HUES48 (cell line): ENCODE data around the gene GPHA2.

ENCODE experiments used
- H3K27ac ChIP-seq: one replicate; pipeline ENCODE4 v1.7.0; 2013; ENCODE audit warnings: low read depth, low read length, inconsistent platforms
- H3K27me3 ChIP-seq: 2 replicates; pipeline ENCODE4 v1.6.1; 2013; ENCODE audit warnings: mild to moderate bottlenecking, low read length; ENCODE audit not compliant: control insufficient read depth, insufficient read depth
- H3K36me3 ChIP-seq: 2 replicates; pipeline ENCODE4 v1.6.1; 2013; ENCODE audit warnings: low read length; ENCODE audit not compliant: control insufficient read depth, insufficient read depth
- H3K4me1 ChIP-seq: 2 replicates; pipeline ENCODE4 v1.6.1; 2013; ENCODE audit warnings: mild to moderate bottlenecking, low read length; ENCODE audit not compliant: control insufficient read depth, insufficient read depth
- H3K4me3 ChIP-seq: 2 replicates; pipeline ENCODE4 v1.5.1; 2013; ENCODE audit warnings: mild to moderate bottlenecking, low read depth, low read length
- H3K9ac ChIP-seq: 2 replicates; pipeline ENCODE4 v1.6.1; 2013; ENCODE audit warnings: mild to moderate bottlenecking, low read depth, low read length, moderate library complexity
- H3K9me3 ChIP-seq: 2 replicates; pipeline ENCODE4 v1.6.1; 2013; ENCODE audit warnings: low read length; ENCODE audit not compliant: control insufficient read depth, insufficient read depth

Gene GPHA2

DNA sequence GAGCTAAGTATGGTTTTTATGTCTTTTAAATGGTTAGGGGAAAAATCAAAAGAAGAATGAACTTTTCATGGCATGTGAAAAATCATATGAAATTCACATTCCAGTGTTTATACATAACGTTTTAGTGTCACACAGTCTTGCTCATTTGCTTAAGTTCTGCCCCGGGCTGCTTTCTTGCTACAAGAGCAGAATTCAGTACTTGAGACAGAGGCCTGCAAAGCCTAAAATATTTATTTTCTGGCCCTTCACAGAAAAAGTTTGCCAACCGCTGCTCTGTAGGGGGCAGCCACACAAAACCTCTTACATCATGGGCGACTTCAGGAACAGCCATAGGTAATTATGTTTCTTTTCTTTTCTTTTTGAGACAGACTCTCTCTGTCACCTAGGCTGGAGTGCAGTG, 17.7 kb downstream of the GPHA2 start:
- H3K27ac ChIP-seq = peak overlapping the region; percentile 65
- H3K4me1 ChIP-seq = peaks cover 12% of the 10 kb centered on the region; the same call in 1 of the 2 replicates
- peaks cover 11% of the 10 kb centered on the region for H3K36me3 ChIP-seq
- peak overlapping the region; percentile 65 for H3K4me3 ChIP-seq
- H3K9ac ChIP-seq = peak overlapping the region; percentile 35; the same call in 1 of the 2 replicates
- no peaks in the 10 kb centered on the region for H3K27me3 ChIP-seq
- no peaks in the 10 kb centered on the region for H3K9me3 ChIP-seq

DNA sequence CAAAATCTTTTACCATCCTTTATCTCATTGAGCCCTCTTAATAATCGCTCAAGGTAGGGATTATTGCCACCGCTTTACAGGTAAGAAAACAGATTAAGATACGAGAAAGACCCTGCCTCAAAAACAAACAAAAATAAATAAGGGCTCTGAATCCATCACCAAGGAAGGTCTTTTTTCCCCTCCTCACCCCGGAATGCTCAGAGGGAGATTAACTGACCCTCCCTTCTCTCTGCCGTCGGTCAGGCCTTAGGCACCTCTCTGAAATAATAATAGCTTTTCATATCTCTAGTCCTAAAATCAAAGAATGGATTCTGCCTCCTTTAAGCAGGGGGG, 18.1 kb downstream of the GPHA2 start:
- H3K36me3 ChIP-seq = peaks cover 15% of the 10 kb centered on the region
- peak overlapping the region; percentile 35; the same call in 1 of the 2 replicates for H3K9ac ChIP-seq
- peaks cover 12% of the 10 kb centered on the region; the same call in 1 of the 2 replicates for H3K4me1 ChIP-seq
- H3K4me3 ChIP-seq = peak overlapping the region; percentile 65
- no peaks in the 10 kb centered on the region for H3K9me3 ChIP-seq
- peak overlapping the region; percentile 65 for H3K27ac ChIP-seq
- H3K27me3 ChIP-seq = no peaks in the 10 kb centered on the region

DNA sequence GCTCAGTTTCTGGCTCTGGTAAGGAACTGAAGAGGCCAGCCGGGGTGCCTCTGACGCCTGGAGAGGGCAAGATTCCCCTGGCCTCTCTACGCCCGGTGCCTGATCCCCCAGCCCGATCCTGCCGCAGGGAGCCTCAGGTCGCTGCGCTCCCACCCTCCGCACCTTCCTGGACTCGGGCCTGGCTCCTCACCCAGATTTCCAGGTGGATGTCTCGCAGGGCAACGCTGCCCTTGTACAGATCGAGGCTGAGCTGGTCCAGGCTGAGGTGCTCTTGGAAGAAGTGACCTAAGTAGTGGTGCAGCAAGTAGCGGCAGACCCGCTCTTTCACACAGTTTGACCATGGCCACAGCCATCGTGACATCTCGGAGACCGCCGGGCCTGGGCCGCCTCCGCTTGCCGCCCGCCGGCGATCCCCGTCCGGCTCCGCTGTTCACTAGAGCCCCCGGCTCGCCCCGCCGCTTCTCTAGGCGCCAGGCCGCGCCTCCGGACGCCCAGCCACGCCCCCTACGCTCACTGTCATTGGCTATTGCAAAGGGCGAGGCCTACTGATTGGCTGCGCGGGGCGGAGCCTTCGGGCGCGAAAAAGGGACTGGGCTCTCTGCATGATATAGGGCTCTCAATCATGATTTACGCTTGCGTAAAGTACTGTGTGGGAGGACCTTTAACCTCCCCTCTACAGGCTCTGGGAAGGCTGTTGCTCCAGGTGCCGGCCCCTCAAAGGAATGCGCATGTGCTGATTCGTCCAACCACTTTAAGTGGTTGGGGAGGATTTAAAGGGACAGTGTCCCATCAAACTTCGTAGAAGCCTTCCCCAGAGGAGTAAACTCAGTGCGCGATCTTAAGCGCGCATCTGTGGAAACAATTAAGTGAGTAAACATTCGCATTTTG, 18.7 kb downstream of the GPHA2 start, which contains the start of gene ATG2A:
TSS of gene ATG2A (minus strand) at position 435 of the 888 bp plus-strand sequence. CDS start at position 361, 74 bp downstream.
- H3K9me3 ChIP-seq = no peaks in the 10 kb centered on the region
- H3K4me1 ChIP-seq = peaks cover 12% of the 10 kb centered on the region; the same call in 1 of the 2 replicates

DNA sequence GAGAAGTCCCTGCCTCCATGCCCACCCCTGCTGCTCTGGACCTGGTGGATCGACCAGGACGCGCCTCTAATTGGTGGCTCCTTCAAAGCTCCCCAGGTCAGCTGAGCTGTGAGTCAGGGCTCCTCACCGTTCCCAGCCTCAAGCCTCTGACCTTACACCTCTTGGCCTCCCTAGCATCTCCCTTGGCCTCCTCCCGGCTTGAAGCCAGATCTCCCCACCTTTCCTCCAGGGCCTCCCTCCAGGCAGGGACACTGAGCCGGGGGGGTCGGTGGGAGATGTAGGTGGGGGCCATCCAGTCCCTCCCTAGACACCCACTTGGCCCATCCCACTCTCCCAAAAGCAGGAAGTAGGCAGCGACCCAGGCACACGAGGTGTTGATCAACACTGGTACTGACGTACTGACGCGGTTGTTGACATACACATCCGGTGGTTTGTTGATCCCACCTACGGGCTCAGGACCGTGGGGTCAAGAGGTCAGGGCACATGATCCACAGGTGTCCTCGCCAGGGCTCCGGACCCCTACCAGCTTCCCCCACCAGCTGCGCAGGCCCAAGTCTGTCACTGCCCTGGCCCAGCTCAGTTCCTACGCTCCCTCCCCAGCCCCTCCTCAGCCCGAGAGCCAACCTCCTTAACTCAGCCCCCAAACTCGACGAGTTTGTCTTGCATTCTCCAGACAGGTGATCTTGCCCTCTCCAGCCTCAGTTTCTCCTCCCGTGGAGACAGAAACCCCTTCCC, 19.5 kb downstream of the GPHA2 start:
- peak overlapping the region; percentile 82 for H3K27ac ChIP-seq
- H3K4me1 ChIP-seq = peaks cover 12% of the 10 kb centered on the region; the same call in 1 of the 2 replicates

More for the DNA sequence above, 18.7 kb downstream of the GPHA2 start, which contains the start of gene ATG2A:
- Histone ChIP-seq H3K9ac (peak within 1 kb of the TSS; percentile 80), H3K27ac (peak within 1 kb of the TSS; percentile 82), H3K4me3 (peak within 1 kb of the TSS; percentile 84), H3K36me3 (peaks cover 18% of the 10 kb centered on the region), H3K27me3 (no peaks in the 10 kb centered on the region)

DNA sequence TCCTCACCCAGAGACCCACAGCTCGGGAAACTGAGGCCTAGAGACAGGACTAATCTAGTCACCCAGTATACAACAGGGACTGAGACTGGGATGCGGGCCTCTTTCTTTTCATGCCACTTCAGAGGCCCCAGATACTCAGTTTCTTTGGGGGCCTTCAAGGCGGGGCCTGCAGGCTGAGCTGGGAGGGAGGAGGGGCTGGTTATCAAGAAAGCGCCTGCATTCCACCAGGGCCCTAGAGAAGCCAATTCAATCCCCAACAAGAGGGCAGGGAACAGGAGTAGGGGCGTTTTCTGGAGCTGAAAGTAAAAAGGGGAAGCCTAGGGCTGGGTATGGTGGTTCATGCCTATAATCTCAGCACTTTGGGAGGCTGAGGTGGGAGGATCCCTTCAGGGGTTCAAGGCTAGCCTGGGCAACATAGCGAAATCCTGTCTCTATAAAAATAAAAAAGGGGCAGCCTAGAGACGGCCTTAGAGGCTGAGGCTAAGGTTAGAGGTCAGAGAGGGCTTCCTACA, 20.3 kb downstream of the GPHA2 start:
- Histone ChIP-seq H3K27me3 (no peaks in the 10 kb centered on the region), H3K4me1 (peaks cover 12% of the 10 kb centered on the region; the same call in 1 of the 2 replicates), H3K4me3 (peak overlapping the region; percentile 84), H3K9ac (no peak overlapping the region), H3K36me3 (peaks cover 34% of the 10 kb centered on the region), H3K9me3 (no peaks in the 10 kb centered on the region), H3K27ac (peak overlapping the region; percentile 82)

More for the DNA sequence above, 19.5 kb downstream of the GPHA2 start:
- peaks cover 26% of the 10 kb centered on the region for H3K36me3 ChIP-seq
- H3K9ac ChIP-seq = peak overlapping the region; percentile 80
- H3K9me3 ChIP-seq = no peaks in the 10 kb centered on the region
- peak overlapping the region; percentile 84 for H3K4me3 ChIP-seq
- H3K27me3 ChIP-seq = no peaks in the 10 kb centered on the region

DNA sequence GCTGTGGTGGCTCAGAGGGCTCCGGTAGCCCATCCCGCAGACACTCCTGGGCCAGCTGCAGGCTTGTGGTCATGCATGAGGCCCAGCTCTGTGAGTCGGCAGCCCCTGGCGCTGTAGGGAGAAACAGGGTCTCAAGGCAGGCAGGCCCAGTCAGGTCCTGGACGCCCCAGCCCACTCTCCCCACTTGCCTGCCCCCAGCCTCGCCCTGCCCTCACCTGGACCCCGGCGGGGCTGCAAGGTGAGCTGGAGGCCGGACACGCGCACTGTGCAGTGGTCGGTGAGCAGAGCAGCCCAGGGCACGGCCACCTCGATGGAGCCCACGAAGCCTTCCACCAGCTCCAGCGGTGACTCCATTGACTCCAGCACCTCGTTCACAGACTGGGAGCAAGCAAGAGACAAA, 21.6 kb downstream of the GPHA2 start:
- Histone ChIP-seq H3K27ac (no peak overlapping the region), H3K27me3 (no peaks in the 10 kb centered on the region), H3K9me3 (no peaks in the 10 kb centered on the region), H3K4me3 (no peak overlapping the region), H3K9ac (no peak overlapping the region), H3K4me1 (peaks cover 12% of the 10 kb centered on the region; the same call in 1 of the 2 replicates), H3K36me3 (peaks cover 46% of the 10 kb centered on the region)

DNA sequence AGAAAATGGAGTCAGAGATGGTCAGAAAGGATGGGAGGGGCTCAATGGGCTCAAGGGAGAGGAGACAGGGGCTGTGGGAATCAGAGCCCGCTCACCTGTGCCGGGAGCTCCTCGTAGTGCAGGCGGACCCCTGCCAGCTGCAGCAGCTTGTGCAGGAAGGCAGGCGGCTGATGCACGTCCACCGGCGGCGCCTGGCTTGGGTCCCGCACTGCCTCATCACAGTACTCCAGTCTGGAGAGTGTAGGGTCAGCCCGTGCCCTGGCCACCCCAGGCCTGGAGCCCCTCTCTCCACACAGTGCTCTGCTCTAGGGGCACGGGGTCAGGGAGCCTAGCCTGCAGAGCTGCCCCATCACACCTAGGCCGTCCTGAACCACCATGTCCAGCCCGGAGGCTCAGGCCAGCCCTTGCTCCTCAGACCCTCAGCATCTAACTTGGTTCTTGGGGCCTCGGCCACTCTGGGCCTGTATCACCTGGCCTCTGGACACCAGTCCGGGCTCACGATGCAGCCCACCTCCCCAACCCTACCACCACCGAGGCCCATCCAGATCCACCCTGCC, 22.4 kb downstream of the GPHA2 start:
- Histone ChIP-seq H3K4me1 (peaks cover 12% of the 10 kb centered on the region; the same call in 1 of the 2 replicates), H3K9me3 (no peaks in the 10 kb centered on the region), H3K36me3 (peaks cover 52% of the 10 kb centered on the region), H3K4me3 (no peak overlapping the region), H3K27me3 (no peaks in the 10 kb centered on the region), H3K9ac (no peak overlapping the region), H3K27ac (no peak overlapping the region)

DNA sequence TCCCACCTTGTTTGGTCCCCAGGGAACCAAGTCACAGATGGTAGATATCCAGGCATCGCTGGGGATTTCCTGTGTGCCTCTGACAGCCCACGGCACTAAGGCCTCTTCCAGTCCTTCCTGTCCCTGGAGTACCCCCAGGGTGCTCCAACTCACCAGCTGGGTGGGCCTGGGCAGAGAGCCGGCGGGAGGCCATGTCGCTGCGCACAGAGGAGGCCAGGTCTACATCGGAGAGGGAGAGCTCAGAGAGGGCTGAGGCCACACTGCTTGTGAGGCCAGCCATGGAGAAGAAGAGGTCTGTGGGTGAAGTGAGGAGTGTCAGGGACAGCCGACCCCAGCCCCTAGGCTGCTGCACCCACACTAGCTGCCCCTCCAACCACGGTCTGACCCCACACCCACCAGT, 24.0 kb downstream of the GPHA2 start:
- H3K4me3 ChIP-seq = no peak overlapping the region
- H3K4me1 ChIP-seq = peaks cover 6% of the 10 kb centered on the region; the same call in 1 of the 2 replicates
- H3K27me3 ChIP-seq = no peaks in the 10 kb centered on the region
- H3K9me3 ChIP-seq = no peaks in the 10 kb centered on the region
- no peak overlapping the region for H3K27ac ChIP-seq
- H3K9ac ChIP-seq = no peak overlapping the region
- peaks cover 64% of the 10 kb centered on the region for H3K36me3 ChIP-seq

DNA sequence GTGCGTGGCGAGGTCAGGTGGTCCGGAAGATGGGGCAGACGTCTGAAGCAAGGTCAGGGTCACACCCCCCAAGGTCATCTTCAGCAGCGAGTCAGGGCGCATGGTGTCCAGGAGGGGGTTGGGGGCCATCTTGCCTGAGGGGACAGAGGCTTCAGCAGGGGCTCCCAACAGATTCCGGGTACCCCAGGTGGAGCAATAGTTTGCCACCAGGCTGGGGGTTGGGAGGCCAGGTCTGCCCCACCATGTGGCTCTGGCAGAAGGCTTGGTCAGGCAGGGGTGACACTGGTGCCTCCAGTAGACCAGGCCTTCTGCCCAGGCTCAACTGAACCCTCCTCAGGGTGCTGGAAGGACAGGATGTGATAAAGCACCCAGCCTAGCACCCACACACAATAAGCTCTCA, 24.6 kb downstream of the GPHA2 start:
- Histone ChIP-seq H3K9me3 (no peaks in the 10 kb centered on the region), H3K27me3 (no peaks in the 10 kb centered on the region), H3K9ac (no peak overlapping the region), H3K4me3 (no peak overlapping the region), H3K36me3 (peaks cover 69% of the 10 kb centered on the region), H3K27ac (no peak overlapping the region), H3K4me1 (peaks cover 6% of the 10 kb centered on the region; the same call in 1 of the 2 replicates)

DNA sequence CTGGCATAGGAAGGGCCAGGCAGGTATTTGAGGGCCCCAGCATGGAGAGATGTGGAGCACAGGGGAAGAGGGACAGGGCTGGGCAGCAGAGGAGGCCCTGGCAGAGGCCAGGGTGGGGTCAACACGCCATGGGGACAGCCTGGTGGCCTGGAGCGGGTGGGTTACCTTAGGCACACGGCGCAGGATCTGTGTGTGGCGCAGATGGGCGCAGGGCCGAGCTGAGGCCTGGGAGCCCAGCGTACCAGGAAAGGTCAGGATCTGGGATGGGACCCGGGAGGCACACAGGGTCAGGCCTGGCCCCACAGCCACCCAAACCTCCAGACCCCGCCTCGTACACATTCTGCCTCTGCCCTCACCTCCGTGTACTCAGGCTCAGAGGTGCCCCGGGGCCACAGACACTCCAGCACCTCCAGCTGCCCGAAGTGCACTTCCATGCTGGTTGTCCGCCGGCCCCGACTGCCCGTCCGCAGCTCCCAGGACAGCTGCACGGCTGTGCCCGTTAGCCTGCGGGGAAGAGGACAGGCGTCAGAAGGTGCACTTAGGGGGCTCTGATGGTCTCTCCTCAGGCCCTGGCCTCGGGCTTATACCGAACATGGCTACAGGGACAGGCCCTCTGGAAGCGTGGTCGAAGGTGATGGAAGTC, 25.1 kb downstream of the GPHA2 start:
- no peak overlapping the region for H3K27ac ChIP-seq
- no peak overlapping the region for H3K4me3 ChIP-seq
- H3K27me3 ChIP-seq = no peaks in the 10 kb centered on the region
- H3K4me1 ChIP-seq = 0 out of 2 replicates have a peak, but pooled peaks cover under 1% of the 10 kb centered on the region
- H3K9ac ChIP-seq = no peak overlapping the region
- H3K36me3 ChIP-seq = peaks cover 75% of the 10 kb centered on the region
- no peaks in the 10 kb centered on the region for H3K9me3 ChIP-seq
